Measurements from ENCODE around the gene WDFY3. TPM values are rescaled to one million over a fixed set of nuclear protein-coding genes. Genes with fewer than 3 reads are reported as not detected.

WDFY3 gene
- total RNA-seq (2022; extraction: Qiagen RNA extraction; ENCODE audit: low read depth) = 7.4 to 12.8 TPM (median 11.0 TPM) in 5 replicates

DNA sequence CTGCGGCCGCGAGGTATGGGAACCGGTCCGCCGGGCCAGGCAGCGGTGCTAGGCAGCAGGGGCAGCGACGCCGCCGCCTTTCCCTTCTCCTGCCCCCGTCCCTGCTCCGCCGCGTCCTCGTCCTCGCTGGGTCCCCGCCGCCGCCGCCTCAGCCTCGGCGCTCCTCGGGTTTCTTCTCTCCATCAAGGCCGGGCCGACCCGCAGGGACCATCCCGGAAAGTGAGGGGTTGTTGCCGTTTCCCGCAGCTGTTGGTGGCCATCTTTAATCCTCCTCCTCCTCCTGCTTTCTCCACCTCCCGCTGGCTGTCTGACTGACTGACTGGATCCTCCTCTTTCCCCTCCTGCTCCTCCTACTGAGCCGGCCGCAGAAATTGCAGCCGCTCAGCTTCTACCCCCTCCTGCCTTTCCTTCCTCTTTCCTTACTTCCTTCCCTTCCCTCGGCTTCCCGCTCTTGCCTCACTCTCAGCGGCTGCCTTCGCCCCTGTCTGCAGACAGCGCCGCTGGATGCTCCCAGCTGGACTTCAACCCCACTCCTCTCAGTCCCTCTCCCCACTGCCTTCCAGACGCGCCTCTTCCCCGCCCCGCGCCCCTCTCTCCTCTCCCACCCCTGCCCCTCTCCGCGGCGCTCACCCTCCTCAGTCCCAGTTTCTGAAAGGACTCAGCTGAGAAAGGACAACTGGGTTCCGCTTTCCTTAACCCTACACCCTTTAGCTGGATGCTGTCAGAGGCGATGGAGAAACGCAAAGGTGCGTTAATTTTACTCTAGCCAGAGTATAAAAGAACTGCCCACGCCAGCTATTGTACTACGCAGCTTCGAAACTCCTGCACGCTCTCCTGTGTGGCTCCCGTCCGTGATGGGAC lies at the start of gene WDFY3:
Gene WDFY3 (minus strand): TSS at position 309 of the 861 bp plus-strand sequence. CDS start 106,099 bp downstream, outside the sequence.

